ENCODE results near the gene TCHP.

Gene TCHP

GRCh38 chr12:109930028-109930800, 30.1 kb downstream of the TCHP start:
- in situ Hi-C loops (cut with MboI; ENCODE audit: low sequenced_read_pairs, unreplicated experiment), result no loop called here
- no peak for DNase-seq (ENCODE audit: low spot score)
- TF ChIP-seq, protein P1, sequence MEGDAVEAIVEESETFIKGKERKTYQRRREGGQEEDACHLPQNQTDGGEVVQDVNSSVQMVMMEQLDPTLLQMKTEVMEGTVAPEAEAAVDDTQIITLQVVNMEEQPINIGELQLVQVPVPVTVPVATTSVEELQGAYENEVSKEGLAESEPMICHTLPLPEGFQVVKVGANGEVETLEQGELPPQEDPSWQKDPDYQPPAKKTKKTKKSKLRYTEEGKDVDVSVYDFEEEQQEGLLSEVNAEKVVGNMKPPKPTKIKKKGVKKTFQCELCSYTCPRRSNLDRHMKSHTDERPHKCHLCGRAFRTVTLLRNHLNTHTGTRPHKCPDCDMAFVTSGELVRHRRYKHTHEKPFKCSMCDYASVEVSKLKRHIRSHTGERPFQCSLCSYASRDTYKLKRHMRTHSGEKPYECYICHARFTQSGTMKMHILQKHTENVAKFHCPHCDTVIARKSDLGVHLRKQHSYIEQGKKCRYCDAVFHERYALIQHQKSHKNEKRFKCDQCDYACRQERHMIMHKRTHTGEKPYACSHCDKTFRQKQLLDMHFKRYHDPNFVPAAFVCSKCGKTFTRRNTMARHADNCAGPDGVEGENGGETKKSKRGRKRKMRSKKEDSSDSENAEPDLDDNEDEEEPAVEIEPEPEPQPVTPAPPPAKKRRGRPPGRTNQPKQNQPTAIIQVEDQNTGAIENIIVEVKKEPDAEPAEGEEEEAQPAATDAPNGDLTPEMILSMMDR (IDR thresholded peaks at IDR 0.05; ENCODE audit: borderline replicate concordance, control extremely low read depth, extremely low read depth, insufficient read depth, missing control alignments), result no peak

DNA sequence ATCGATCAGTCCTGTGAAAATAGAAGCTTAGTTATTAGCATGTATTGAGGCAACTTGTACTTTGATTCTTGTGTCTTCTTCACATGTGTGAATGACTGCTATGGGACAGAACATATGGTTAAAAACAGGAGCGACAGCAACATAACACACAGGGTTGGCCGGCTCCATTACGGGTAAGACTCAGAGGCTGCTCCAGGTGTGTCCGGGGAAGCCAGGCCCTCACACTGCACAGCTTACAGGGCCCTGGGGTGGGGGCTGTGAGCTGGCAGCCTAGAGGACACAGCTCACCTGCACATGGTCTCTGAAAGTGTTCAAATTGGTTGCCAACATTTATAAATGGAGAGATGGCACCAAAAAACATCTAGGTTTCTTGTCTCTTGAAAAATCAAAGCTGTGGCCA, 31.1 kb downstream of the TCHP start:
- TF ChIP-seq, protein P1 (IDR thresholded peaks at IDR 0.05; ENCODE audit: borderline replicate concordance, control extremely low read depth, extremely low read depth, insufficient read depth, missing control alignments), result no peak
- no peak for DNase-seq (ENCODE audit: low spot score)
- in situ Hi-C loops (cut with MboI; ENCODE audit: low sequenced_read_pairs, unreplicated experiment), result no loop called here

DNA sequence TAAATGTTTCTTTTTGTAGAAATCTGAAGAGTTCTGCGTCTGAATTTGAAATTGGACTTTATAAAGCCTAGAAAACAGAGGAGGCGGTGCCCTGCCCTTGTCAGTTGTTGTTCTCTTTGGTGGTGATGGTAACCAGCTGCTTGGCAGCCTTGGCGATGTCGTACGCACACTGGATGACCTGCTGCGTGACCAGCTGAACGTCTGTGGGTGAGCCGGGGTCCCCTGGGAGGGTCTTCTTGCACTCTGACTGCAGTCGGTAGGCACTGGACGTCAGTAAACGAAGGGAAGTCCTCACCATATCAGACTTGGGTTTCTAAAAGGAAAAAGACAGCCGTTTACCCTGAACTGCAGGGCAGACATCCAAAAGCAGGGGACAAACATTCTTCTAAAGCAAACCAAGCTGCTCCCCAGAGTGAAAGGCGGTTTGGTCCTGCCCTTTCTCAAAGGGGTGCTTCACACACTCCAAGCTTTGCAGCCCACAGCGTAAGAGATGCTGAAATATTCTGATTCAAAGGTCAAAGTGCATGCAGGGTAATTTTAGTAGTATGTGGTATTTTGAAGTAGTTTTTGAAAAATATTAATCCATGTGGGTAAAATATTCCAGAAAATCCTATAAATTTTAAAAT, 32.9 kb downstream of the TCHP start:
- in situ Hi-C loops (cut with MboI; ENCODE audit: low sequenced_read_pairs, unreplicated experiment), result no loop called here
- no peak for DNase-seq (ENCODE audit: low spot score)
- TF ChIP-seq, protein P1 (IDR thresholded peaks at IDR 0.05; ENCODE audit: borderline replicate concordance, control extremely low read depth, extremely low read depth, insufficient read depth, missing control alignments), result no peak

- in situ Hi-C loops (cut with MboI; ENCODE audit: low sequenced_read_pairs, unreplicated experiment), result no loop called here
- TF ChIP-seq, protein P1 (IDR thresholded peaks at IDR 0.05; ENCODE audit: borderline replicate concordance, control extremely low read depth, extremely low read depth, insufficient read depth, missing control alignments), result no peak
Measured at GRCh38 chr12:109934026-109934425, 34.0 kb downstream of the TCHP start.

DNA sequence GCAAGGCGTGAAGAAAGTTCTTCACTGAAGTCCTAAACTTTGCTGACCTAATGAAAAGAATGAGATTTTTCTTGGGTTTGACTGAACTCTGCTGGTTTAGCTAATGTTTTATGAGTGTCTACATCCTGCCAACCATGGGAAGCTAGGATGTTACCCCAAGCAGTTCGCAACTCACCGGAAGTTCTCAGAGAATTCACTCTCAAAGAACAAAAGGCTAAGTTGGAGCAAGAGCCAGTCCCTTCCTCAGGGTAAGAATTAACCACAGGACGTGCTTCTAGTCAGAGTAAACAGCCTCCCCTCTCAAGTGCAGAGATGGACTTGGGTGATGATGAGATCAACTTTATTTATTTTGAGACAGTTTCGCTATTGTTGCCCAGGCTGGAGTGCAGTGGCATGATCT, 37.3 kb downstream of the TCHP start:
- in situ Hi-C loops (cut with MboI; ENCODE audit: low sequenced_read_pairs, unreplicated experiment), result no loop called here
- DNase-seq (ENCODE audit: low spot score), result no peak
- TF ChIP-seq, protein P1 (IDR thresholded peaks at IDR 0.05; ENCODE audit: borderline replicate concordance, control extremely low read depth, extremely low read depth, insufficient read depth, missing control alignments), result no peak

More at GRCh38 chr12:109934026-109934425, 34.0 kb downstream of the TCHP start:
- no peak for DNase-seq (ENCODE audit: low spot score)

- TF ChIP-seq, protein P1 (IDR thresholded peaks at IDR 0.05; ENCODE audit: borderline replicate concordance, control extremely low read depth, extremely low read depth, insufficient read depth, missing control alignments), result no peak
- DNase-seq (ENCODE audit: low spot score), result no peak
- in situ Hi-C loops (cut with MboI; ENCODE audit: low sequenced_read_pairs, unreplicated experiment), result no loop called here
Measured at GRCh38 chr12:109938947-109939346, 38.9 kb downstream of the TCHP start.
